Lung (tissue), 12 donors: ENCODE results near the gene MDM4. TPM values are rescaled to one million over a fixed set of nuclear protein-coding genes. Genes with fewer than 3 reads are reported as not detected.
"Not testable (repeated sequence)": the region's sequence is repeated elsewhere in the genome, so short reads cannot be mapped to it uniquely, and the experiment has no call there.

Experiments used
- ATAC-seq: fragments of 200-7000 bp; cut with Tn5 transposase; one replicate; pipeline ENCODE4 v1.9.1; 2020; ENCODE audit warnings: moderate number of reproducible peaks; ENCODE audit not compliant: insufficient read depth, low FRiP score
- DNase-seq, 3 donors: peaks; one replicate each; pipeline ENCODE4 v3.0.0-alpha.2; 2013 to 2017
- H3K27ac ChIP-seq, 2 donors: one replicate each; pipeline ENCODE4 v1.5.1; 2013; ENCODE audit warnings: mild to moderate bottlenecking in 2 of 2, moderate library complexity in 2 of 2, control low read depth in 1 of 2, inconsistent platforms in 1 of 2, low read depth in 1 of 2, low read length in 1 of 2
- H3K27me3 ChIP-seq, 3 donors: one replicate each; pipeline ENCODE4 v1.5.1; 2013; ENCODE audit warnings: low read length in 2 of 3; ENCODE audit not compliant: control insufficient read depth in 3 of 3, insufficient read depth in 3 of 3
- H3K36me3 ChIP-seq, 4 donors: one replicate each; pipeline ENCODE4 v1.5.1; 2013; ENCODE audit warnings: low read length in 4 of 4, mild to moderate bottlenecking in 1 of 4, moderate library complexity in 1 of 4; ENCODE audit not compliant: control insufficient read depth in 4 of 4, insufficient read depth in 4 of 4
- H3K4me1 ChIP-seq, 5 donors: one replicate each; pipeline ENCODE4 v1.5.1; 2013; ENCODE audit warnings: low read length in 5 of 5, mild to moderate bottlenecking in 2 of 5, moderate library complexity in 1 of 5; ENCODE audit not compliant: control insufficient read depth in 5 of 5, insufficient read depth in 5 of 5
- H3K4me3 ChIP-seq: one replicate; pipeline ENCODE4 v1.5.1; 2013; ENCODE audit warnings: mild to moderate bottlenecking, control low read depth, moderate library complexity
- H3K9ac ChIP-seq, 2 donors: one replicate each; pipeline ENCODE4 v1.5.1; 2013; ENCODE audit warnings: low read length in 2 of 2, control low read depth in 1 of 2; ENCODE audit not compliant: insufficient read depth in 1 of 2
- H3K9me3 ChIP-seq, 4 donors: one replicate each; pipeline ENCODE4 v1.5.1; 2013; ENCODE audit warnings: low read length in 3 of 4, mild to moderate bottlenecking in 1 of 4, moderate library complexity in 1 of 4; ENCODE audit not compliant: control insufficient read depth in 4 of 4, insufficient read depth in 3 of 4
- WGBS, 2 donors: extraction: QIAGEN DNeasy Blood & Tissue Kit; methylation state at CpG; one replicate each; pipeline ENCODE4 v1.1.7; 2013; 5-methylcytosine and 5-hydroxymethylcytosine counted together
- polyA plus RNA-seq, 2 donors: library from polyadenylated mRNA; stranded (reverse); fragments of 200-250 nt; gene quantifications; one replicate each; pipeline ENCODE4 v1.2.1, GENCODE V29; 2013
- total RNA-seq, 2 donors: library from RNA; depleted of rRNA in 1 of 2; stranded (reverse); fragments of >200 nt in 1 of 2; gene quantifications; one replicate each; pipeline ENCODE4 v1.2.1, GENCODE V29; 2014 to 2021
- TF ChIP-seq, protein P1 (sequence below): IDR thresholded peaks from 2 replicates; pipeline ENCODE4 v1.5.1; 2012; ENCODE audit warnings: mild to moderate bottlenecking; ENCODE audit errors: control extremely low read depth, extremely low read depth
- donor health status: control.
- donor health status: control.
- donor health status: Bipolar disorder and iron deficiency.
- donor health status: healthy.
- donor health status: DM: yes; HTN: yes; CAD: no.

MDM4 gene
- total and polyA plus RNA-seq, 4 donors: 5.6 to 138 (median 38.9) TPM

DNA sequence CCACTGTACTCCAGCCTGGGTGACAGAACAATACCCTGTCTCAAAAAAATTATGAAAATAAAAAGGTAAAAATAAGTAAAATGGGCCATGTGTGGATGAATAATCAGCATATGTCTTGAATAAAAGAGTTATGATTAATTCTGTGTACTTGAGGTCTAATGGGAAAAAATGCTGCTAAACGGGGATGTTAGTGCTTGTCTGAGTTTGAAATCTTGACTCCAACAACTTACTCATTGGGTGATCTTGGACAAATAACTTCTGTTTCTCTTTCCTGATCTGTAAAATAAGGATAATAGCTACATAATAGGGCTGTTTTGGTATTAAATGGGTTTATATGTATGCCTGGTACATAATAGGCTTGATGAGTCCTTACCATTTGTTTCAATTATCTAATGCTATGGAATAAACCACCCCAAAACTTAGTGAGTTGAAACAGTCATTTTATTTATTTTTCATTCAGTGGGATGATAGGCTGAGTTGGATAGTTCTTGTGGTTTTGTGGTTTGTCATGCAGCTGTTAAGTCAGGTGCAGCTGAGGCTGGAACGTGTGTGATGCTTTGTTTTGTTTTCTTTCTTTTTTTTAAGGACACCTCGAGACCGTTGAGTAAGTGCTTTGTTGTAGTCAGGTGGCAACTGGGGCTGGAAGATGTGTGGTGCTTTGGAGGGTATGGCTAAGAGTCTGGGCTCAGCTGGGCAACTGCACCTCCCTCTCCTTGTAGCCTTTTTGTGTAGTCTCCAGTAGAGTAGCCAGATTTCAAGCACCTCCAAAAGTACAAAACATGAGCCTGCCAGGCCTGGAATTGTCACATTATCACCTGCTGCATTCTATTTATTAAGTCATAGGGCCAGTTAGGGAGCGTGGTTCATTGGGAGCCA lies 4.9 kb downstream of the MDM4 start:
- WGBS, 2 donors: 40 to 54% methylated on average over 5 of the region's 5 CpGs
- H3K4me3 ChIP-seq: no peak overlapping the region

DNA sequence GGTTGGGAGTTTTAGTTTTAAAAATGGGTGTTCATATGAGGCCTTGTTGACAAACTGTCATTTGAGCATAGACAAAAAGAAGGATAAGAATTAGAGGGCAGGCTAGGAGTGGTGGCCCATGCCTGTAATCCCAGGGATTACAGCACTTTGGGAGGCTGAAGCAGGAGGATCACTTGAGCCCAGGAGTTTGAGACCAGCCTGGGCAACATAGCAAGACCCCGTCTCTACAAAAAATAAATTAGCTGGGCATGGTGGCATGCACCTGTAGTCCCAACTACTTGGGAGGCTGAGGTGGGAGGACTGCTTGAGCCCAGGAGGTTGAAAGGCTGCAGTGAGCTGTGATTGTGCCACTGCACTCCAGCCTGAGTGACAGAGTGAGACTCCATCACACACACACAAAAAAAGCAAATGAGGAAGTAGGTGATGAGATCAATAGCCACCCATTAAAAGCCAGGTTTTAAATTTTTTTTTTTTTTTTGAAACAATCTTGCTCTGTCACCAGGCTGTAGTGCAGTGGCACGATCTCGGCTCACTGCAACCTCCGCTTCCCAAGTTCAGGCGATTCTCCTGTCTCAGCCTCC lies 5.8 kb downstream of the MDM4 start:
- H3K4me1 ChIP-seq: peaks cover 0 to 18% (median 8%) of the 10 kb centered on the region in 5 donors
- ATAC-seq, H3K9ac ChIP-seq: not testable (repeated sequence)

More for the DNA sequence above, 4.9 kb downstream of the MDM4 start:
- TF ChIP-seq, protein P1, sequence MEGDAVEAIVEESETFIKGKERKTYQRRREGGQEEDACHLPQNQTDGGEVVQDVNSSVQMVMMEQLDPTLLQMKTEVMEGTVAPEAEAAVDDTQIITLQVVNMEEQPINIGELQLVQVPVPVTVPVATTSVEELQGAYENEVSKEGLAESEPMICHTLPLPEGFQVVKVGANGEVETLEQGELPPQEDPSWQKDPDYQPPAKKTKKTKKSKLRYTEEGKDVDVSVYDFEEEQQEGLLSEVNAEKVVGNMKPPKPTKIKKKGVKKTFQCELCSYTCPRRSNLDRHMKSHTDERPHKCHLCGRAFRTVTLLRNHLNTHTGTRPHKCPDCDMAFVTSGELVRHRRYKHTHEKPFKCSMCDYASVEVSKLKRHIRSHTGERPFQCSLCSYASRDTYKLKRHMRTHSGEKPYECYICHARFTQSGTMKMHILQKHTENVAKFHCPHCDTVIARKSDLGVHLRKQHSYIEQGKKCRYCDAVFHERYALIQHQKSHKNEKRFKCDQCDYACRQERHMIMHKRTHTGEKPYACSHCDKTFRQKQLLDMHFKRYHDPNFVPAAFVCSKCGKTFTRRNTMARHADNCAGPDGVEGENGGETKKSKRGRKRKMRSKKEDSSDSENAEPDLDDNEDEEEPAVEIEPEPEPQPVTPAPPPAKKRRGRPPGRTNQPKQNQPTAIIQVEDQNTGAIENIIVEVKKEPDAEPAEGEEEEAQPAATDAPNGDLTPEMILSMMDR: no peak
- Histone ChIP-seq H3K27me3 (no peaks in the 10 kb centered on the region), H3K36me3 (peaks cover under 1 to 12% (median 6%) of the 10 kb centered on the region in 4 donors), H3K9ac (no peak overlapping the region), H3K4me1 (peaks cover 0 to 19% (median 8%) of the 10 kb centered on the region in 5 donors), H3K9me3 (no peaks in the 10 kb centered on the region), H3K27ac (no peak overlapping the region)
- ATAC-seq (no peak), DNase-seq (no peak)

DNA sequence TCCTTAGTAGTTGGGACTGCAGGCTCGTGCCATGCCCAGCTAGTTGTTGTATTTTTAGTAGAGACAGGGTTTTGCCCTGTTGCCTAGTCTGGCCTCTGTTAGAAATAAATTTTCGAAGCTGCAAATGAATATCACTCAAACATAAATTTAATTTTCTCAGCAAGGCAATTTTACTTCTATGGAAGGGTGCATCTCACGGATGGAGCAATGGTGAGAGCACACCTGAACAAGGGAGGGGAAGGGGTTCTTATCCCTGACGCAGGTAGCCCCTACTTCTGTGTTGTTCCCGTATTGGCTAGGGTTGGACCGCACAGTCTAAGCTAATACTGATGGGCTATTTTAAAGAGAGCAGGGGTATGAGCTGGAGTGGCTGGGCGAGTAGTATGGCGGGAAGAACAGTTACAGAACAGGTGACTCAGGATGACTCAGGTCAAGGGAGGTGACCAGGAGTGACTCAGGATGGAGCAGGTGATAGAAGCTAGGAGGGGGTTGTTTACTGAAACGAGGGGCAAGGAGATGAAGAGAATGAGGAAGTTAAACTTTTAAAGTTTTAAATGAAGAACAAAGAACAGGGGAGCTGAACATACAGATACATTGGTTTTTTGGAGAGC lies 7.5 kb downstream of the MDM4 start:
- 88 to 92% methylated on average over 9 of the region's 9 CpGs for WGBS, 2 donors
- ATAC-seq: no peak

More for the DNA sequence above, 5.8 kb downstream of the MDM4 start:
- not testable (repeated sequence) for DNase-seq, H3K9me3 ChIP-seq, H3K4me3 ChIP-seq, H3K27me3 ChIP-seq, H3K27ac ChIP-seq
- 80 to 91% methylated on average over 5 of the region's 5 CpGs for WGBS, 2 donors
- H3K36me3 ChIP-seq: peaks cover 7 to 17% (median 10%) of the 10 kb centered on the region in 4 donors

More for the DNA sequence above, 7.5 kb downstream of the MDM4 start:
- Histone ChIP-seq H3K27ac (no peak overlapping the region), H3K36me3 (peaks cover 8 to 17% (median 13%) of the 10 kb centered on the region in 4 donors), H3K9me3 (no peaks in the 10 kb centered on the region), H3K27me3 (no peaks in the 10 kb centered on the region), H3K4me1 (peaks cover 0 to 9% (median 1%) of the 10 kb centered on the region in 5 donors), H3K4me3 (no peak overlapping the region), H3K9ac (no peak overlapping the region)
- no peak for DNase-seq
- TF ChIP-seq, protein P1: no peak
